HepG2 (cell line): ENCODE data around the gene CARS2. TPM values are rescaled to one million over a fixed set of nuclear protein-coding genes. Genes with fewer than 3 reads are reported as not detected.

Experiments
- ATAC-seq: fragments of 200-7000 bp; cut with Tn5 transposase; 3 replicates; pipeline ENCODE4 v1.9.1; 2020; ENCODE audit warnings: mild to moderate bottlenecking, moderate library complexity
- BruUV-seq: library from RNA; stranded (reverse); fragments of 400-500 nt; replicated peaks from 2 replicates; lab custom pipeline; 2021; lab: Mats Ljungman, UMichigan
- CTCF ChIA-PET: fragments of 300-600 bp; formaldehyde crosslinking; extraction: SDS; loops from one replicate; lab custom pipeline; 2021; ENCODE audit warnings: low total read pairs, inconsistent platforms, low intra/inter-chr PET ratio; lab: Yijun Ruan, JAX
- POLR2A ChIA-PET: fragments of 350-600 bp; sonication (Branson Sonifier 250); formaldehyde crosslinking; loops from one replicate; lab custom pipeline; 2020; ENCODE audit warnings: antibody characterized with exemption, inconsistent platforms; lab: Yijun Ruan, JAX
- DNase-seq: peaks from one replicate; pipeline ENCODE4 v3.0.0-alpha.2; 2015; ENCODE audit warnings: low spot score
- FAIRE-seq: peaks from 3 replicates; lab custom pipeline; 2011; peaks lifted over from hg19 to GRCh38; lab: Jason Lieb, UNC
- H2AFZ ChIP-seq: one replicate; pipeline ENCODE4 v1.6.1; 2011; ENCODE audit warnings: low read length, inconsistent platforms
- H3K27ac ChIP-seq: fragments of 300-600 bp; 3 replicates; pipeline ENCODE4 v1.8.0; 2011; ENCODE audit warnings: mixed run types, mild to moderate bottlenecking, mixed read lengths, low read length, inconsistent platforms; ENCODE audit not compliant: insufficient read depth; ENCODE audit errors: extremely low read length
- H3K27me3 ChIP-seq, 2 experiments: fragments of 200-600 bp in 1 of 2; 2 replicates in 1 of 2; 3 replicates in 1 of 2; pipeline versions ENCODE4 v1.6.0 to v1.8.0; 2011; ENCODE audit warnings: low read length in 2 of 2, mild to moderate bottlenecking in 2 of 2, moderate library complexity in 2 of 2, inconsistent platforms in 1 of 2; ENCODE audit not compliant: insufficient read depth in 2 of 2, control insufficient read depth in 1 of 2
- H3K36me3 ChIP-seq, 2 experiments: fragments of 200-600 bp in 1 of 2; replicated peaks in 1 of 2; 2 replicates in 1 of 2; 3 replicates in 1 of 2; pipeline versions ENCODE4 v1.5.1 to v1.8.0; 2011; ENCODE audit warnings: low read length in 2 of 2, inconsistent platforms in 1 of 2; ENCODE audit not compliant: insufficient read depth in 2 of 2, control insufficient read depth in 1 of 2
- H3K4me1 ChIP-seq: 2 replicates; pipeline ENCODE4 v1.5.1; 2012; ENCODE audit warnings: low read length, inconsistent platforms; ENCODE audit not compliant: insufficient read depth
- H3K4me2 ChIP-seq: 2 replicates; pipeline ENCODE4 v1.6.0; 2011; ENCODE audit warnings: low read depth, low read length, inconsistent platforms
- H3K4me3 ChIP-seq, 3 experiments: fragments of 200-600 bp in 1 of 3; sonication (generic), shearing (Covaris generic) in 1 of 3; replicated peaks in 1 of 3; 2 replicates each; pipeline ENCODE4 v1.5.1; 2011 to 2016; ENCODE audit warnings: low read length in 3 of 3, inconsistent platforms in 2 of 3, low read depth in 2 of 3, mild to moderate bottlenecking in 2 of 3, control low read depth in 1 of 3, mixed read lengths in 1 of 3; ENCODE audit not compliant: insufficient read depth in 1 of 3
- H3K79me2 ChIP-seq: one replicate; pipeline ENCODE4 v1.6.1; 2011; ENCODE audit warnings: low read length, inconsistent platforms; ENCODE audit not compliant: insufficient read depth
- H3K9ac ChIP-seq: 2 replicates; pipeline ENCODE4 v1.6.0; 2011; ENCODE audit warnings: mild to moderate bottlenecking, low read depth, low read length, inconsistent platforms; ENCODE audit not compliant: insufficient read depth
- H3K9me3 ChIP-seq: 2 replicates; pipeline ENCODE4 v1.5.1; 2012; ENCODE audit warnings: mild to moderate bottlenecking, low read length
- H4K20me1 ChIP-seq: 2 replicates; pipeline ENCODE4 v1.6.0; 2011; ENCODE audit warnings: inconsistent platforms, mild to moderate bottlenecking, low read length, moderate library complexity; ENCODE audit not compliant: insufficient read depth
- EP300 ChIP-seq, 3 experiments: sonication (generic) in 1 of 3; formaldehyde crosslinking in 1 of 3; IDR thresholded peaks; 2 replicates each; pipeline versions ENCODE4 v1.5.1 to v1.6.1; 2011 to 2020; ENCODE audit warnings: low read depth in 2 of 3, low read length in 2 of 3, borderline replicate concordance in 1 of 3, improper control_type of control experiment in 1 of 3, mild to moderate bottlenecking in 1 of 3, missing genetic modification reagents in 1 of 3, moderate library complexity in 1 of 3
- KAT7 ChIP-seq: IDR thresholded peaks from 2 replicates; pipeline ENCODE4 v1.6.1; 2018; ENCODE audit warnings: borderline replicate concordance, missing compliant biosample characterization
- NRL ChIP-seq: sonication (generic); formaldehyde crosslinking; IDR thresholded peaks from 2 replicates; pipeline ENCODE4 v1.5.0; 2020; ENCODE audit warnings: missing genetic modification reagents, mild to moderate bottlenecking, moderate library complexity, borderline replicate concordance
- PHF21A ChIP-seq: sonication (generic); formaldehyde crosslinking; IDR thresholded peaks from 2 replicates; pipeline ENCODE4 v1.5.0; 2020; ENCODE audit warnings: mild to moderate bottlenecking, missing genetic modification reagents
- REPIN1 ChIP-seq: sonication (generic); formaldehyde crosslinking; IDR thresholded peaks from 2 replicates; pipeline ENCODE4 v1.8.0; 2022; ENCODE audit warnings: missing genetic modification reagents, low read depth, mild to moderate bottlenecking, borderline replicate concordance
- SALL1 ChIP-seq: sonication (generic); formaldehyde crosslinking; IDR thresholded peaks from 2 replicates; pipeline ENCODE4 v1.8.0; 2022; ENCODE audit warnings: mild to moderate bottlenecking, missing genetic modification reagents
- SETDB1 ChIP-seq: sonication (generic); formaldehyde crosslinking; IDR thresholded peaks from 2 replicates; pipeline ENCODE4 v1.5.1; 2020; ENCODE audit warnings: missing genetic modification reagents, mild to moderate bottlenecking, borderline replicate concordance
- SRSF1 ChIP-seq: fragments of 200-400 bp; formaldehyde crosslinking; optimal IDR thresholded peaks from 2 replicates; pipeline ENCODE3; 2017; ENCODE audit warnings: mild to moderate bottlenecking, low read depth, low read length, moderate library complexity
- USF2 ChIP-seq, 2 experiments: sonication (generic) in 1 of 2; formaldehyde crosslinking in 1 of 2; IDR thresholded peaks; 2 replicates each; pipeline versions ENCODE4 v1.5.1 to v1.6.1; 2011 to 2020; ENCODE audit warnings: borderline replicate concordance in 1 of 2, low read depth in 1 of 2, low read length in 1 of 2, mild to moderate bottlenecking in 1 of 2, missing genetic modification reagents in 1 of 2, moderate library complexity in 1 of 2
- ZNF225 ChIP-seq: sonication (generic); formaldehyde crosslinking; IDR thresholded peaks from 2 replicates; pipeline ENCODE4 v1.4.0; 2020; ENCODE audit warnings: mild to moderate bottlenecking, missing genetic modification reagents
- ZNF230 ChIP-seq: sonication (generic); formaldehyde crosslinking; IDR thresholded peaks from 2 replicates; pipeline ENCODE4 v1.4.0; 2020; ENCODE audit warnings: mild to moderate bottlenecking, missing genetic modification reagents
- ZNF318 ChIP-seq: sonication (generic); formaldehyde crosslinking; IDR thresholded peaks from 2 replicates; pipeline ENCODE4 v1.4.0; 2020; ENCODE audit warnings: mild to moderate bottlenecking, missing genetic modification reagents
- WGBS: methylation state at CpG from one replicate; pipeline ENCODE4 v1.1.6; 2017; ENCODE audit warnings: low lambda C conversion rate; 5-methylcytosine and 5-hydroxymethylcytosine counted together
- in situ Hi-C: cut with HindIII; loops from 2 replicates; pipeline ENCODE4 v1.10.0; 2017; ENCODE audit warnings: low pct_unique_long_range_greater_than_20kb; ENCODE audit not compliant: extremely low pct_ligation_motif_present
- intact Hi-C: fragments of 100-400 bp; cut with micrococcal nuclease; formaldehyde crosslinking; loops from one replicate; pipeline ENCODE4 v1.10.0; 2022; ENCODE audit not compliant: unreplicated experiment
- polyA plus RNA-seq, 8 experiments: library from polyadenylated mRNA; depleted of rRNA in 3 of 8; stranded (reverse) in 7 of 8; unstranded in 1 of 8; fragments of >200 nt; fragmentation: Illumina TruSeq in 4 of 8; extraction: Trizol in 4 of 8; gene quantifications; 2 replicates each; pipeline versions ENCODE4 v1.2.1 to v1.2.3, GENCODE V29; 2011 to 2016; ENCODE audit warnings: low read depth in 4 of 8, missing spikeins in 1 of 8, mixed read lengths in 1 of 8; ENCODE audit not compliant: insufficient read depth in 1 of 8
- total RNA-seq, 5 experiments: library from RNA; depleted of rRNA; stranded (reverse); fragments of >200 nt; fragmentation: Illumina TruSeq; extraction: Trizol; gene quantifications; 2 replicates each; pipeline ENCODE4 v1.2.3, GENCODE V29; 2016; ENCODE audit warnings: low read depth in 1 of 5

Gene CARS2
- total and polyA plus RNA-seq, 2 of the 13 experiments (the other 11 are each of a cell fraction or from before 2014, with no cell fraction given): 41.1 to 59.3 TPM

GRCh38 chr13:110600261-110600819, 105.6 kb downstream of the CARS2 start:
- no peak overlapping the region for H2AFZ ChIP-seq
- ATAC-seq (peak; percentile 91), FAIRE-seq (peak; percentile 77), DNase-seq (no peak)
- H3K9ac ChIP-seq: no peak overlapping the region
- H4K20me1 ChIP-seq: no peaks in the 10 kb centered on the region
- intact Hi-C loops: no loop called here
- peaks cover 33% of the 10 kb centered on the region for H3K4me1 ChIP-seq
- no peaks in the 10 kb centered on the region for H3K36me3 ChIP-seq
- 8% methylated on average over 10 of the region's 10 CpGs for WGBS
- peak overlapping the region; percentile 70 for H3K4me2 ChIP-seq
- peak overlapping the region in 2 of 3 experiments; percentile 25 to 49; a peak in 4 of 6 replicates for H3K4me3 ChIP-seq
- no peaks in the 10 kb centered on the region for H3K27me3 ChIP-seq
- no peaks in the 10 kb centered on the region for H3K9me3 ChIP-seq
- CTCF ChIA-PET: no interaction called here
- POLR2A ChIA-PET: interaction anchor here (0.6 to 2.4 kb wide), 2 partner anchors 15 to 84 kb away, joined by 3 to 10 read pairs; partner anchors contain the start of gene NAXD
- no TSS peak for BruUV-seq
- in situ Hi-C loops: no loop called here
- no peak overlapping the region for H3K27ac ChIP-seq
- H3K79me2 ChIP-seq: no peaks in the 10 kb centered on the region
- TF ChIP-seq SETDB1: 0 out of 2 replicates have a peak, but pooled peaks have one; percentile 30
- no peak for TF ChIP-seq ZNF225 (CRISPR knock-in tag)
- TF ChIP-seq USF2 (IDR thresholded peaks at IDR 0.05; ENCODE audit: low read depth, low read length): no peak
- no peak for TF ChIP-seq USF2 (CRISPR knock-in tag; IDR thresholded peaks at IDR 0.05; ENCODE audit: borderline replicate concordance)
- no peak for TF ChIP-seq NRL (CRISPR knock-in tag)
- no peak for TF ChIP-seq EP300 (IDR thresholded peaks at IDR 0.05; ENCODE audit: low read depth in 2 of 2, low read length in 2 of 2)
- TF ChIP-seq EP300 (CRISPR knock-in tag; IDR thresholded peaks at IDR 0.05; ENCODE audit: borderline replicate concordance): no peak
- no peak for TF ChIP-seq SRSF1
- TF ChIP-seq KAT7 (CRISPR knock-in tag): no peak
- TF ChIP-seq ZNF318 (CRISPR knock-in tag): no peak
- 0 out of 2 replicates have a peak, but pooled peaks have one; percentile 29 for TF ChIP-seq SALL1 (CRISPR knock-in tag)
- no peak for TF ChIP-seq REPIN1
- 0 out of 2 replicates have a peak, but pooled peaks have one; percentile 31 for TF ChIP-seq PHF21A (CRISPR knock-in tag)
- TF ChIP-seq ZNF230 (CRISPR knock-in tag): no peak
